ENCODE measurements around the gene TMPRSS4.
"Not testable (repeated sequence)": the region's sequence is repeated elsewhere in the genome, so short reads cannot be mapped to it uniquely, and the experiment has no call there.

TMPRSS4 gene

DNA sequence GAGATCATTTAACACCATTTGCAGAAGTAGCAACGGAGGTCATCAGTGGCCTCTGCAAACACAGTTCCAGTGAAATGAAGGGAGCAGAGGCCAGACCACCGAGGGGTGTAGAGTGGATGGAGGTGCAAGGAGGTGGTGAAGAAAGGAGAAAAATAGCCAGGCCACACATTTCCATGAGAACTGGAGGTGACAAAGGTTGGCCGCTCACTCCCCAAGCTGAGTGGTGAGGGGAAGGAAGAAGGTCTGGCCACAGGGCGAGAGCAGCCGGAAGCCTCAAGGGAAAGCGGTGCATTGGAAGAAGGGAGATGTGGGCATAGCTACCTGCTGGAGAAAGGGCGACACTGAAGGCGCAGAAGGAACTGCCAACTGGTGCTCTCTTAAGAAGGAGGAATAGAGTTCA lies 20.1 kb upstream of the TMPRSS4 start:
- no peak for DNase-seq (ENCODE audit: low spot score)

GRCh38 chr11:118057251-118058145 lies 19.4 kb upstream of the TMPRSS4 start:
- no peak for DNase-seq (ENCODE audit: low spot score)

GRCh38 chr11:118058311-118059245 lies 18.3 kb upstream of the TMPRSS4 start:
- no peak for DNase-seq (ENCODE audit: low spot score)

GRCh38 chr11:118059246-118059940 lies 17.5 kb upstream of the TMPRSS4 start:
- no peak for DNase-seq (ENCODE audit: low spot score)

DNA sequence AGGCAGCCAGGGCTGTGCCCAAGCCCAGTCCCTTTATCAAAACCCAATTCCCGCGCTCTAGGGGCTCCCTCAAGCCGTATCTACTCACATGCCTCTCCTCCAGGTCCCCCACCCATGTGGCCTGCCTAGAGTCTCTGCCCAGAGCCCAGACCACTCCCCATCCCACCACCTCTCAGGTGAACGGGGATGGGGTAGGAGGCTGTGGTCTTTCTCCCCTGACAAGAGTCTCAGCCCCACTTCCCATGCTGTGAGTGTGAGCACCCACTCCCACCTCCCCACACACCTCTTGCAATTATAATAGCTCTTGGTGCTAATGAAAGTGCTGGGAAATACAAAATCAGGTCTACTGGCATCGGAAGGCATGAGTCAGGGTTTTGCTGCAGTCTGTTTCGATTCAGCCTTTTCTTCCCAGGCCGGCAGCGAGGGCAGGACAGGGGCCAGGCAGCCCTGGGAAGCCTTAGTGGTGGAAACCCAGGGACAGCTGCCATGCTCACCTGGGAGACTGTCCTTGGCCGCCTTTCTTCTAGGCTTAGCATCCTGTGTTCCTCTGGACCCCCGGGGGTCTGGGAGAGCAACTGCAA lies 16.7 kb upstream of the TMPRSS4 start:
- no peak for DNase-seq (ENCODE audit: low spot score)

GRCh38 chr11:118060869-118061268 lies 16.0 kb upstream of the TMPRSS4 start:
- DNase-seq (ENCODE audit: low spot score), result no peak

DNA sequence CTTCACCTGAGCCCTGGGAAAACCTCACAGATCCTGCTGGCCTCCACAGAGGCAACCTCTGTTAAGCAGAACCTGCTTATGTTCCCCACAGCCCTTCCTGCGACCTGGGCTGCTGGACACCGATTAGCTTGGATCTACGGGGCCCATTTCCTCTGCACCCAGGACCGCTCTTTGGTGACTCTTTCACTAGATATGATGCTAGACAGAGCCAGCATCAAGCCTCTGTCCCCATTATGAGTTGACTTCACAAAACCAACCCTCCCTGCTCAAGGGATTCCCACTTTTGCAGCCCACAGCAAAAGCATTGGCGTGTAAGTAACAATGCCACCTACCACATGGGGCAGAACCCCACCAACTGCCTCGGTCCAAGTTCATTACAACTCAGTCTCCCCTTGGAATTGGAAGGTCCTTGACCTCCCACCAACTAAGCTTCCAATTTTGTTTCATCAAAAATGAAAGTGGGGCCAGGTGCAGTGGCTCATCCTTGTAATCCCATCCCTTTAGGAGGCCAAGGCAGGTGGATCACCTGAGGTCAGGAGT lies 15.2 kb upstream of the TMPRSS4 start:
- DNase-seq (ENCODE audit: low spot score), result no peak

GRCh38 chr11:118062181-118062580 lies 14.7 kb upstream of the TMPRSS4 start:
- not testable (repeated sequence) for DNase-seq (ENCODE audit: low spot score)

DNA sequence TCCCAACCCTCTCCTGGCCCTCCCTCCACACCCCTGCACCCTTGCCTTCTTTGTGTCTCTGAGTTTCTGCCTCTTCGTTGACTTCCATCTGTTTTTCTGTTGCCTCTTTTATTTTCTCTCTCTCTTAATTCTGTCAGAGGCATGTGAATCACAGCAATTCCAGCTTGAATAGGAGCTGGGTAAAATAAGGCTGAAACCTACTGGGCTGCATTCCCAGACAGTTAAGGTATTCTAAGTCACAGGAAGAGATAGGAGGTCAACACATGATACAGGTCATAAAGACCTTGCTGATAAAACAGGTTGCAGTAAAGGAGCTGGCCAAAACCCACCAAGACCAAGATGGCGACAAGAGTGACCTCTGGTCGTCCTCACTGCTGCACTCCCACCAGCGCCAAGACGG lies 14.2 kb upstream of the TMPRSS4 start:
- DNase-seq (ENCODE audit: low spot score), result not testable (repeated sequence)

DNA sequence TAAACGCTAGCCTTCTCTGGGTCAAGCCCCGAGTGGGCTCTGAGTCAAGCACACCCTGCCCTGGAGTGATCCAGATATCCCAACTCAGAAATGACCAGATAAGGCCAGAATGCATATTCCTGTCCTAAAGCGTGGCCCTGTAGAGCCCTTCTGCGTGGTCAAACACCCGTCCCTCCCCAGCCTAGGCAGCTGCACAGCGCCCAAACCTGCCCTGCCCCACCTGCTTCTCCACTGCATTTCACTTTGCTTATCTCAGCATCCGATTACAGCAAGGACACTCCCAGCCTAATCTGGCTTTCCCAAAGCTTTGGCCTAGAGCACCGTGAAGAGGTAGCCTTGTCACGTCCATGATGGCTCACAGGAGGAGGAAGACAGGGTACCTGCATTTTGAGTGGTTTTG lies 11.9 kb upstream of the TMPRSS4 start:
- no peak for DNase-seq (ENCODE audit: low spot score)

- DNase-seq (ENCODE audit: low spot score), result no peak
Measured at GRCh38 chr11:118065384-118065783, 11.5 kb upstream of the TMPRSS4 start.

GRCh38 chr11:118067006-118067405 lies 9.9 kb upstream of the TMPRSS4 start:
- DNase-seq (ENCODE audit: low spot score), result no peak

DNA sequence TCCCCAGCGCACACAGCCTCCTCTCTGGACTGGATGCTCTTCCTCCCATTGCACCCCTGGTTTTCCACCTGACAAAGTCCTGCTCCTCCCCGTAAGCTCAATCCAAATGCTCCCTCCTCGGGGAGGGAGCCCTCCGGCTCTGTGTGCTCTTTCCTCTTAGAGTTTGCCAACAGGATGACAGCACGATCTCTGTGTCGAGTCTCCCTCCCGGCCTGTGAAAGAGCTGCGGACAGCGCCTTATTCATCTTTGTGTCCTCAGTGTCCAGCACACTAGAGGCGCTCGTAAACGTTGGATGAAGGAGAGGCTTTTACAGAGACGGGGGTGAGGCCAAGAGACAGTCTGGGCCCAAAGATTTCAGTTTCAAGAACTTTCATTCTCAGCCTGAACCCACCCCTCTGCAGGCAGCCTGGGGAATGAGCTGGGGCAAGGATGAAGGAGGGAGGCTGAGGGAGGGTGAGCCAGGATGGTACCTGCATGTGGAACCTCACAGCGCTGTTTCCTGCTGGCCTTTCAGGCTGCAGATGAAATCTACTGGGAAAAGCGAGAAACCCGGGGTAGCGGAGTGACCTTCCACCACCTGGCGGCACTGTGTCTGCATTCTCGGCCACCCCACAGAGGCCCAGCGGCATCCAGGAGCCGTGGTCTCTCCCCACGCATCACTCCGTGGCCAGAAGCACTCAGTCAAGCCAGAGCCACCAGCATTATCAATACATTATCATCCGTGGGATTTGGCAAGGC lies 8.5 kb upstream of the TMPRSS4 start:
- no peak for DNase-seq (ENCODE audit: low spot score)

DNA sequence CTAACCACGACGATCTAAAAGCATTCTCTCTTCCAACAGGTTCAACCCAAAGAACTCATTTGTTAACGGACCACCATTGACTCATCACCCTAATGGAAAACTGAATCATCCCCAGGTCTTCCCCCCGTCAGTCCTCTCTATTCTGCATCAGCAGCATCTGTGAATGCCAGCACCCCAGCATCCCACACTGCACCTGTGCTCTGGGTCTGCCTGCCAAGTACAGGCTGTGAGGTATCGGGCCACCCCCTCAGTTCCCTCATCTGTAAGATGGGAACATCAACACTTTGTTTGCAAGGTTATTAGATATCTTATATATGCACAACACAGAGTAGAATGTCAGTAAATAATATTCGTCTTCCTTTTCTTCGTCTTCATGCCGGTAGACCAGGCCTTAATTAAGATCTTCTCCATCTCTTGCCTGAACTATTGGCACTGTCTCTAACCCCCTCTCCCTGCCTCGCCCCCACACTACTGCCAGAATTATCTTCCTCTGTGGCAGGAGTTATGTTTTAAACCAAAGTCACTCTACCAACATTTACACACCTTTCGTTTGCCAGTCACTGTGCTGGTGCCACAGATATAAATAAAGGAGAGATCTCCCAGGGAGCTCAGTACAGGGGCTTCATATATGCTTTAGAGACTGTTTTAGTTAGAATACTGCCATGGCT lies 7.8 kb upstream of the TMPRSS4 start:
- DNase-seq (ENCODE audit: low spot score), result no peak

GRCh38 chr11:118071416-118072030 lies 5.4 kb upstream of the TMPRSS4 start:
- no peak for DNase-seq (ENCODE audit: low spot score)

- no peak for DNase-seq (ENCODE audit: low spot score)
Measured at GRCh38 chr11:118073554-118073953, 3.3 kb upstream of the TMPRSS4 start.

- no peak for DNase-seq (ENCODE audit: low spot score)
Measured at GRCh38 chr11:118074091-118074685, 2.7 kb upstream of the TMPRSS4 start.

DNA sequence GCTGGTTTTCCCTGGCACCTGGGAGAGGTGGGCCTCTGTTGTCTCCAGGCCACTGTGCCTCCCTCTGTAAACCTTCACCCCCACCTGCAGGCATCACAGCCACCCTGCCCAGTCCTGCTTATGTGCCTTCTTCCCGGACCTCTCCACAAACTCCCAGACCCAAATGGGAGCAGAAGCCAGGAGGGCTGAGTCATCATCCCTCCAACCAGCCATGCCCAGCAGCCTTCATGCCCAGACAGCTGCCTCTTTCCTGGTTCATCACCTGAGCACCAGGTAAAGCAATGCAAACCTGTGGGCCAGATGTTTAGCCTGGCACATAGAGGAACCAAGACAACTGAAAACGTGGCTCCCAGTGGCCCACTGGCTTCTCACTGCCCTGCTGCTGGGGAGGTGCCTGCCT lies 2.1 kb upstream of the TMPRSS4 start:
- no peak for DNase-seq (ENCODE audit: low spot score)

GRCh38 chr11:118078911-118079411 lies 2.1 kb downstream of the TMPRSS4 start:
- DNase-seq (ENCODE audit: low spot score), result no peak
